HepG2 (cell line): Measurements from ENCODE around the gene C19orf73. TPM values are rescaled to one million over a fixed set of nuclear protein-coding genes. Genes with fewer than 3 reads are reported as not detected.

ENCODE experiments used
- ATAC-seq: fragments of 200-7000 bp; cut with Tn5 transposase; 3 replicates; pipeline ENCODE4 v1.9.1; 2020; ENCODE audit warnings: mild to moderate bottlenecking, moderate library complexity
- BruUV-seq: library from RNA; stranded (reverse); fragments of 400-500 nt; replicated peaks from 2 replicates; lab custom pipeline; 2021; lab: Mats Ljungman, UMichigan
- CTCF ChIA-PET: fragments of 300-600 bp; formaldehyde crosslinking; extraction: SDS; loops from one replicate; lab custom pipeline; 2021; ENCODE audit warnings: low total read pairs, inconsistent platforms, low intra/inter-chr PET ratio; lab: Yijun Ruan, JAX
- POLR2A ChIA-PET: fragments of 350-600 bp; sonication (Branson Sonifier 250); formaldehyde crosslinking; loops from one replicate; lab custom pipeline; 2020; ENCODE audit warnings: antibody characterized with exemption, inconsistent platforms; lab: Yijun Ruan, JAX
- DNase-seq: peaks from one replicate; pipeline ENCODE4 v3.0.0-alpha.2; 2015; ENCODE audit warnings: low spot score
- FAIRE-seq: peaks from 3 replicates; lab custom pipeline; 2011; peaks lifted over from hg19 to GRCh38; lab: Jason Lieb, UNC
- H2AFZ ChIP-seq: one replicate; pipeline ENCODE4 v1.6.1; 2011; ENCODE audit warnings: low read length, inconsistent platforms
- H3K27ac ChIP-seq: fragments of 300-600 bp; 3 replicates; pipeline ENCODE4 v1.8.0; 2011; ENCODE audit warnings: mixed run types, mild to moderate bottlenecking, mixed read lengths, low read length, inconsistent platforms; ENCODE audit not compliant: insufficient read depth; ENCODE audit errors: extremely low read length
- H3K27me3 ChIP-seq, 2 experiments: fragments of 200-600 bp in 1 of 2; 2 replicates in 1 of 2; 3 replicates in 1 of 2; pipeline versions ENCODE4 v1.6.0 to v1.8.0; 2011; ENCODE audit warnings: low read length in 2 of 2, mild to moderate bottlenecking in 2 of 2, moderate library complexity in 2 of 2, inconsistent platforms in 1 of 2; ENCODE audit not compliant: insufficient read depth in 2 of 2, control insufficient read depth in 1 of 2
- H3K36me3 ChIP-seq, 2 experiments: fragments of 200-600 bp in 1 of 2; replicated peaks in 1 of 2; 2 replicates in 1 of 2; 3 replicates in 1 of 2; pipeline versions ENCODE4 v1.5.1 to v1.8.0; 2011; ENCODE audit warnings: low read length in 2 of 2, inconsistent platforms in 1 of 2; ENCODE audit not compliant: insufficient read depth in 2 of 2, control insufficient read depth in 1 of 2
- H3K4me1 ChIP-seq: 2 replicates; pipeline ENCODE4 v1.5.1; 2012; ENCODE audit warnings: low read length, inconsistent platforms; ENCODE audit not compliant: insufficient read depth
- H3K4me2 ChIP-seq: 2 replicates; pipeline ENCODE4 v1.6.0; 2011; ENCODE audit warnings: low read depth, low read length, inconsistent platforms
- H3K4me3 ChIP-seq, 3 experiments: fragments of 200-600 bp in 1 of 3; sonication (generic), shearing (Covaris generic) in 1 of 3; replicated peaks in 1 of 3; 2 replicates each; pipeline ENCODE4 v1.5.1; 2011 to 2016; ENCODE audit warnings: low read length in 3 of 3, inconsistent platforms in 2 of 3, low read depth in 2 of 3, mild to moderate bottlenecking in 2 of 3, control low read depth in 1 of 3, mixed read lengths in 1 of 3; ENCODE audit not compliant: insufficient read depth in 1 of 3
- H3K79me2 ChIP-seq: one replicate; pipeline ENCODE4 v1.6.1; 2011; ENCODE audit warnings: low read length, inconsistent platforms; ENCODE audit not compliant: insufficient read depth
- H3K9ac ChIP-seq: 2 replicates; pipeline ENCODE4 v1.6.0; 2011; ENCODE audit warnings: mild to moderate bottlenecking, low read depth, low read length, inconsistent platforms; ENCODE audit not compliant: insufficient read depth
- H3K9me3 ChIP-seq: 2 replicates; pipeline ENCODE4 v1.5.1; 2012; ENCODE audit warnings: mild to moderate bottlenecking, low read length
- H4K20me1 ChIP-seq: 2 replicates; pipeline ENCODE4 v1.6.0; 2011; ENCODE audit warnings: inconsistent platforms, mild to moderate bottlenecking, low read length, moderate library complexity; ENCODE audit not compliant: insufficient read depth
- AGO1 ChIP-seq: fragments of 200-400 bp; formaldehyde crosslinking; IDR thresholded peaks from 2 replicates; pipeline ENCODE4 v1.6.1; 2017; ENCODE audit warnings: mild to moderate bottlenecking, low read depth, low read length, moderate library complexity; ENCODE audit not compliant: poor library complexity, severe bottlenecking
- ATF4 ChIP-seq, 2 experiments: fragments of 450-650 bp in 1 of 2; sonication (generic) in 1 of 2; formaldehyde crosslinking; IDR thresholded peaks; 2 replicates each; pipeline versions ENCODE4 v1.5.0 to v1.8.0; 2020 to 2022; ENCODE audit warnings: mild to moderate bottlenecking in 1 of 2, missing genetic modification reagents in 1 of 2
- HNRNPH1 ChIP-seq: fragments of 200-400 bp; formaldehyde crosslinking; optimal IDR thresholded peaks from 2 replicates; pipeline ENCODE3; 2017; ENCODE audit warnings: mild to moderate bottlenecking, low read depth, low read length
- NFE2 ChIP-seq: sonication (generic); formaldehyde crosslinking; IDR thresholded peaks from 2 replicates; pipeline ENCODE4 v1.4.0; 2020; ENCODE audit warnings: missing genetic modification reagents
- NR3C1 ChIP-seq: sonication (generic); formaldehyde crosslinking; IDR thresholded peaks from 2 replicates; pipeline ENCODE4 v1.4.0; 2020; ENCODE audit warnings: missing genetic modification reagents
- PHF8 ChIP-seq: sonication (generic); formaldehyde crosslinking; IDR thresholded peaks from 2 replicates; pipeline ENCODE4 v1.5.0; 2020; ENCODE audit warnings: missing genetic modification reagents
- POLR2AphosphoS5 ChIP-seq: IDR thresholded peaks from 2 replicates; pipeline ENCODE4 v1.6.1; 2012; ENCODE audit warnings: low read depth, low read length
- ZIK1 ChIP-seq: sonication (generic); formaldehyde crosslinking; IDR thresholded peaks from 2 replicates; pipeline ENCODE4 v1.5.0; 2020; ENCODE audit warnings: mild to moderate bottlenecking, low read depth, missing genetic modification reagents, borderline replicate concordance
- ZNF280B ChIP-seq: sonication (generic); formaldehyde crosslinking; IDR thresholded peaks from 2 replicates; pipeline ENCODE4 v1.5.0; 2020; ENCODE audit warnings: missing genetic modification reagents, mild to moderate bottlenecking, borderline replicate concordance
- ZNF3 ChIP-seq: IDR thresholded peaks from 2 replicates; pipeline ENCODE4 v1.7.0; 2017; ENCODE audit warnings: inconsistent platforms
- ZNF552 ChIP-seq: sonication (generic); formaldehyde crosslinking; IDR thresholded peaks from 2 replicates; pipeline ENCODE4 v1.9.0; 2022; ENCODE audit warnings: missing genetic modification reagents, mild to moderate bottlenecking, borderline replicate concordance
- ZNF644 ChIP-seq: IDR thresholded peaks from 2 replicates; pipeline ENCODE4 v1.6.1; 2016; ENCODE audit warnings: low read depth
- WGBS: methylation state at CpG from one replicate; pipeline ENCODE4 v1.1.6; 2017; ENCODE audit warnings: low lambda C conversion rate; 5-methylcytosine and 5-hydroxymethylcytosine counted together
- in situ Hi-C: cut with HindIII; loops from 2 replicates; pipeline ENCODE4 v1.10.0; 2017; ENCODE audit warnings: low pct_unique_long_range_greater_than_20kb; ENCODE audit not compliant: extremely low pct_ligation_motif_present
- intact Hi-C: fragments of 100-400 bp; cut with micrococcal nuclease; formaldehyde crosslinking; loops from one replicate; pipeline ENCODE4 v1.10.0; 2022; ENCODE audit not compliant: unreplicated experiment
- polyA plus RNA-seq, 8 experiments: library from polyadenylated mRNA; depleted of rRNA in 3 of 8; stranded (reverse) in 7 of 8; unstranded in 1 of 8; fragments of >200 nt; fragmentation: Illumina TruSeq in 4 of 8; extraction: Trizol in 4 of 8; gene quantifications; 2 replicates each; pipeline versions ENCODE4 v1.2.1 to v1.2.3, GENCODE V29; 2011 to 2016; ENCODE audit warnings: low read depth in 4 of 8, missing spikeins in 1 of 8, mixed read lengths in 1 of 8; ENCODE audit not compliant: insufficient read depth in 1 of 8
- total RNA-seq, 5 experiments: library from RNA; depleted of rRNA; stranded (reverse); fragments of >200 nt; fragmentation: Illumina TruSeq; extraction: Trizol; gene quantifications; 2 replicates each; pipeline ENCODE4 v1.2.3, GENCODE V29; 2016; ENCODE audit warnings: low read depth in 1 of 5
- TF ChIP-seq, protein P1 (sequence below): sonication (generic); formaldehyde crosslinking; IDR thresholded peaks from 2 replicates; pipeline ENCODE4 v1.5.0; 2020; ENCODE audit warnings: missing genetic modification reagents

Gene C19orf73
- total and polyA plus RNA-seq, 2 of the 13 experiments (the other 11 are each of a cell fraction or from before 2014, with no cell fraction given): 1.4 to 1.5 TPM

GRCh38 chr19:49110567-49110966, 8.4 kb downstream of the C19orf73 start:
- TF ChIP-seq POLR2AphosphoS5 (no peak), PHF8 (CRISPR knock-in tag) (no peak), ZIK1 (CRISPR knock-in tag) (no peak), ATF4 (CRISPR knock-in tag; IDR thresholded peaks at IDR 0.05) (no peak), HNRNPH1 (no peak), ZNF3 (no peak), ZNF552 (CRISPR knock-in tag) (no peak), NR3C1 (CRISPR knock-in tag) (no peak), ZNF280B (CRISPR knock-in tag) (no peak), AGO1 (no peak), NFE2 (CRISPR knock-in tag) (no peak), ZNF644 (CRISPR knock-in tag) (no peak)
- TF ChIP-seq, protein P1, sequence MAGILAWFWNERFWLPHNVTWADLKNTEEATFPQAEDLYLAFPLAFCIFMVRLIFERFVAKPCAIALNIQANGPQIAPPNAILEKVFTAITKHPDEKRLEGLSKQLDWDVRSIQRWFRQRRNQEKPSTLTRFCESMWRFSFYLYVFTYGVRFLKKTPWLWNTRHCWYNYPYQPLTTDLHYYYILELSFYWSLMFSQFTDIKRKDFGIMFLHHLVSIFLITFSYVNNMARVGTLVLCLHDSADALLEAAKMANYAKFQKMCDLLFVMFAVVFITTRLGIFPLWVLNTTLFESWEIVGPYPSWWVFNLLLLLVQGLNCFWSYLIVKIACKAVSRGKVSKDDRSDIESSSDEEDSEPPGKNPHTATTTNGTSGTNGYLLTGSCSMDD (CRISPR knock-in tag): no peak
- Histone ChIP-seq H3K27ac (no peak overlapping the region), H3K9ac (no peak overlapping the region), H2AFZ (no peak overlapping the region), H3K4me1 (peaks cover 22% of the 10 kb centered on the region), H3K9me3 (no peaks in the 10 kb centered on the region), H3K4me3 (no peak overlapping the region), H3K27me3 (no peaks in the 10 kb centered on the region), H3K4me2 (no peak overlapping the region), H3K36me3 (peaks cover 9 to 38% of the 10 kb centered on the region in 2 experiments; a peak in 4 of 5 replicates), H4K20me1 (peaks cover 17% of the 10 kb centered on the region), H3K79me2 (no peaks in the 10 kb centered on the region)
- ChIA-PET POLR2A (no interaction called here), CTCF (no interaction called here)
- BruUV-seq: no TSS peak
- intact Hi-C loops (no loop called here), in situ Hi-C loops (no loop called here)
- WGBS: 96% methylated on average over 3 of the region's 3 CpGs
- ATAC-seq (no peak), FAIRE-seq (no peak), DNase-seq (no peak)
